Measurements from ENCODE around the gene SGMS1. TPM values are rescaled to one million over a fixed set of nuclear protein-coding genes. Genes with fewer than 3 reads are reported as not detected.

Gene SGMS1
- total RNA-seq, 2 donors from 2014 or later = 32.5 to 35.9 TPM

- no peak for DNase-seq (ENCODE audit: low spot score)
- Histone ChIP-seq H3K27ac (no peak overlapping the region), H3K9me3 (no peaks in the 10 kb centered on the region), H3K27me3 (no peaks in the 10 kb centered on the region), H3K4me3 (no peak overlapping the region), H3K4me1 (peaks cover 0 to 12% of the 10 kb centered on the region in 2 donors), H3K36me3 (no peaks in the 10 kb centered on the region)
- TF ChIP-seq CTCF (IDR thresholded peaks at IDR 0.05) = no peak
Observed at GRCh38 chr10:50387732-50388073, 236.1 kb downstream of the SGMS1 start.

GRCh38 chr10:50387007-50387731 lies 236.6 kb downstream of the SGMS1 start:
- TF ChIP-seq CTCF (IDR thresholded peaks at IDR 0.05) = no peak
- Histone ChIP-seq H3K27ac (no peak overlapping the region), H3K27me3 (no peaks in the 10 kb centered on the region), H3K36me3 (no peaks in the 10 kb centered on the region), H3K9me3 (no peaks in the 10 kb centered on the region), H3K4me3 (no peak overlapping the region), H3K4me1 (peaks cover 0 to 13% of the 10 kb centered on the region in 2 donors)
- DNase-seq (ENCODE audit: low spot score) = no peak

- DNase-seq (ENCODE audit: low spot score) = no peak
- no peak for TF ChIP-seq CTCF (IDR thresholded peaks at IDR 0.05)
- H3K4me1 ChIP-seq = peaks cover 0 to 23% of the 10 kb centered on the region in 2 donors
- no peaks in the 10 kb centered on the region for H3K36me3 ChIP-seq
- peak overlapping the region in 1 of 2 donors; percentile 14 for H3K27ac ChIP-seq
- no peaks in the 10 kb centered on the region for H3K27me3 ChIP-seq
- H3K4me3 ChIP-seq = no peak overlapping the region
- no peaks in the 10 kb centered on the region for H3K9me3 ChIP-seq
Observed at GRCh38 chr10:50385624-50386023, 238.1 kb downstream of the SGMS1 start.

GRCh38 chr10:50384898-50385297 lies 238.9 kb downstream of the SGMS1 start:
- no peak for DNase-seq (ENCODE audit: low spot score)
- Histone ChIP-seq H3K36me3 (no peaks in the 10 kb centered on the region), H3K4me3 (no peak overlapping the region), H3K27me3 (no peaks in the 10 kb centered on the region), H3K9me3 (no peaks in the 10 kb centered on the region), H3K27ac (peak overlapping the region in 1 of 2 donors; percentile 14), H3K4me1 (peaks cover 0 to 29% of the 10 kb centered on the region in 2 donors)
- TF ChIP-seq CTCF (IDR thresholded peaks at IDR 0.05) = no peak

GRCh38 chr10:50384238-50384637 lies 239.5 kb downstream of the SGMS1 start:
- H3K27me3 ChIP-seq = no peaks in the 10 kb centered on the region
- H3K36me3 ChIP-seq = no peaks in the 10 kb centered on the region
- no peak for TF ChIP-seq CTCF (IDR thresholded peaks at IDR 0.05)
- no peak overlapping the region for H3K27ac ChIP-seq
- H3K4me1 ChIP-seq = peaks cover 0 to 33% of the 10 kb centered on the region in 2 donors
- no peaks in the 10 kb centered on the region for H3K9me3 ChIP-seq
- H3K4me3 ChIP-seq = no peak overlapping the region
- DNase-seq (ENCODE audit: low spot score) = no peak

GRCh38 chr10:50382576-50383023 lies 241.2 kb downstream of the SGMS1 start:
- Histone ChIP-seq H3K36me3 (no peaks in the 10 kb centered on the region), H3K4me3 (no peak overlapping the region), H3K27me3 (no peaks in the 10 kb centered on the region), H3K9me3 (no peaks in the 10 kb centered on the region), H3K4me1 (peaks cover 0 to 33% of the 10 kb centered on the region in 2 donors), H3K27ac (peak overlapping the region; percentile 36 to 83)
- no peak for TF ChIP-seq CTCF (IDR thresholded peaks at IDR 0.05)
- no peak for DNase-seq (ENCODE audit: low spot score)

Data from right atrium auricular region (tissue), 2 donors.